ENCODE results near the gene TMED10. TPM values are rescaled to one million over a fixed set of nuclear protein-coding genes. Genes with fewer than 3 reads are reported as not detected.

The TMED10 gene
- polyA plus RNA-seq, 1 donor from 2014 or later, result 146 TPM

DNA sequence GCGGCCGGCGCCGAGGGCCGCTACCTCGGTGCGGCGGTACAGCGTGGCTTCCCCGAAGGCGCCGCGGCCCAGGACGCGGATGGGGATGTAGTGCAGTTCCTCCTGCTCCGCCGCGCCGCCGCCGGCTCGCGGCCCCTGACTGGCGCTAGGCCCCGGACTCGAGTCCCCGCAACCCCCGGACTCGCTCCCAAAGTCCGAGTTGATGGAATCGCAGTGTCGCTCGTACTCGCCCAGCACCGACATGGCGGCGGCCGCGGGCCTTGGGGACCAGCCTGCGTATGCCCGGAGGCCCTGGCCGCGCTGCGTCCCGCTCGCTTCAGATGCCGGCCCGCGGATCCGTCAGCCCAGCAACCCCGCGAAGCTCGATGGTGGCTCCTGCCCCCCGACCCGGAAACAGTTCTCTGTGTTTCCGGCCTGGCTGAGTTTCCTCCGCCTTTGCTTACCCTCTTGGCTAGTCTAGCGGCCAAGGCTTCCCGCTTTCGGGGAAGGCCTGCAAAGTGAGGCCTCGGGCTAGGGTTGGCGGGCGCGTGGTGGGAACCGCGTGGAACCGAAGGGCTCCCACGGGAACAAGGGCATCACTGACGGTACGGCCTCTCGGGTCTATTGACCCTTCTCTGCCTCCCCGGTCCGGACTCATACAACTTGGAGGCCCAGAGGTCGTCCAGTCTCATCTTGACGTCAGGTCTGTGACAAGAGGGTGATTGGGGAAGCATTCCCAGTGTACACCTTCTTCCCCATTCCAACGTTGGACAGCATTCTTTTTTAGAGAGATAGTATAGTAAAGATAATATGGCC lies 49.5 kb downstream of the TMED10 start, which contains the start of gene NEK9:
TSS of gene NEK9 (minus strand) at position 370 of the 795 bp plus-strand sequence. CDS start at position 243, 127 bp downstream.
- H3K4me2 ChIP-seq (ENCODE audit: low read length), result no peak within 1 kb of the TSS
- no peaks in the 10 kb centered on the region for H3F3A ChIP-seq (ENCODE audit: insufficient read depth, low read length, poor library complexity, severe bottlenecking)
- H2AFZ ChIP-seq (ENCODE audit: low read depth, low read length), result peak within 1 kb of the TSS; percentile 69
- H3K27ac ChIP-seq (ENCODE audit: low read length), result peak within 1 kb of the TSS; percentile 33
- H3K9me2 ChIP-seq (ENCODE audit: insufficient read depth, low read length), result no peaks in the 10 kb centered on the region
- no peaks in the 10 kb centered on the region for H4K20me1 ChIP-seq (ENCODE audit: insufficient read depth)
- H3K27me3 ChIP-seq (ENCODE audit: insufficient read depth, low read depth, low read length), result no peaks in the 10 kb centered on the region
- H3K9ac ChIP-seq (ENCODE audit: low read length), result peak within 1 kb of the TSS; percentile 72
- no peak for TF ChIP-seq EZH2 (IDR thresholded peaks at IDR 0.05; ENCODE audit: borderline replicate concordance, insufficient read depth, low read length, poor library complexity, severe bottlenecking)
- TF ChIP-seq MXI1 (conservative IDR thresholded peaks at IDR 0.05; ENCODE audit: poor library complexity, severe bottlenecking), result peak; percentile 30
- no peak for TF ChIP-seq SMC3 (conservative IDR thresholded peaks at IDR 0.05; ENCODE audit: poor library complexity)
- TF ChIP-seq, protein P1, sequence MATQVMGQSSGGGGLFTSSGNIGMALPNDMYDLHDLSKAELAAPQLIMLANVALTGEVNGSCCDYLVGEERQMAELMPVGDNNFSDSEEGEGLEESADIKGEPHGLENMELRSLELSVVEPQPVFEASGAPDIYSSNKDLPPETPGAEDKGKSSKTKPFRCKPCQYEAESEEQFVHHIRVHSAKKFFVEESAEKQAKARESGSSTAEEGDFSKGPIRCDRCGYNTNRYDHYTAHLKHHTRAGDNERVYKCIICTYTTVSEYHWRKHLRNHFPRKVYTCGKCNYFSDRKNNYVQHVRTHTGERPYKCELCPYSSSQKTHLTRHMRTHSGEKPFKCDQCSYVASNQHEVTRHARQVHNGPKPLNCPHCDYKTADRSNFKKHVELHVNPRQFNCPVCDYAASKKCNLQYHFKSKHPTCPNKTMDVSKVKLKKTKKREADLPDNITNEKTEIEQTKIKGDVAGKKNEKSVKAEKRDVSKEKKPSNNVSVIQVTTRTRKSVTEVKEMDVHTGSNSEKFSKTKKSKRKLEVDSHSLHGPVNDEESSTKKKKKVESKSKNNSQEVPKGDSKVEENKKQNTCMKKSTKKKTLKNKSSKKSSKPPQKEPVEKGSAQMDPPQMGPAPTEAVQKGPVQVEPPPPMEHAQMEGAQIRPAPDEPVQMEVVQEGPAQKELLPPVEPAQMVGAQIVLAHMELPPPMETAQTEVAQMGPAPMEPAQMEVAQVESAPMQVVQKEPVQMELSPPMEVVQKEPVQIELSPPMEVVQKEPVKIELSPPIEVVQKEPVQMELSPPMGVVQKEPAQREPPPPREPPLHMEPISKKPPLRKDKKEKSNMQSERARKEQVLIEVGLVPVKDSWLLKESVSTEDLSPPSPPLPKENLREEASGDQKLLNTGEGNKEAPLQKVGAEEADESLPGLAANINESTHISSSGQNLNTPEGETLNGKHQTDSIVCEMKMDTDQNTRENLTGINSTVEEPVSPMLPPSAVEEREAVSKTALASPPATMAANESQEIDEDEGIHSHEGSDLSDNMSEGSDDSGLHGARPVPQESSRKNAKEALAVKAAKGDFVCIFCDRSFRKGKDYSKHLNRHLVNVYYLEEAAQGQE (IDR thresholded peaks at IDR 0.05; ENCODE audit: borderline replicate concordance), result no peak
- peak; percentile 62 for TF ChIP-seq POLR2AphosphoS5 (IDR thresholded peaks at IDR 0.05)
- no peaks in the 10 kb centered on the region for H3K79me2 ChIP-seq (replicated peaks; ENCODE audit: insufficient read depth, low read length)
- H3K4me3 ChIP-seq (ENCODE audit: low read length), result peak within 1 kb of the TSS; percentile 71
- H3K36me3 ChIP-seq (ENCODE audit: insufficient read depth, low read length), result no peaks in the 10 kb centered on the region
- no peaks in the 10 kb centered on the region for H3K9me3 ChIP-seq (ENCODE audit: low read length)

DNA sequence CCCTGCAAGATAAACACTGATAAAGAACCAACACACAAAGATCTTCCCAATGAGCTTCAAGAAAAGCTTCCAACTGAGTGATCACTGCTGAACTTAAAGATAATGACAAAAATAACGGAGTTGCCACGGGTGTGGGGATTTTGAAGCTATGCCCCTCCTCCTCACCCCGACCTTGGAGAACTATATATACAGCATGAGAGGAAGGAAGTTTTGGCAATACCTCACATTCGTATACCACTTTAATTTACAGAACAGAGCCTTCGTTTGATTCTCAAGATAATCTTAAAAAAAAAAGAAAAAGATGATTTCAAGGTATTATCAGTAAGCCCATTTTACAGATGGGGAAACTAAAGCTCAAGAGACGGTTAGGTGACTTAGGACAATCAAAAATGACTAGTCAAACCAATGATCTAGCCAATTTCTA lies 50.3 kb downstream of the TMED10 start:
- H3K9me3 ChIP-seq (ENCODE audit: low read length), result no peaks in the 10 kb centered on the region
- peak overlapping the region; percentile 72 for H3K9ac ChIP-seq (ENCODE audit: low read length)
- H3K27me3 ChIP-seq (ENCODE audit: insufficient read depth, low read depth, low read length), result no peaks in the 10 kb centered on the region
- no peaks in the 10 kb centered on the region for H3K79me2 ChIP-seq (replicated peaks; ENCODE audit: insufficient read depth, low read length)
- no peaks in the 10 kb centered on the region for H3K36me3 ChIP-seq (ENCODE audit: insufficient read depth, low read length)
- no peak overlapping the region for H3K27ac ChIP-seq (ENCODE audit: low read length)
- no peaks in the 10 kb centered on the region for H3F3A ChIP-seq (ENCODE audit: insufficient read depth, low read length, poor library complexity, severe bottlenecking)
- H2AFZ ChIP-seq (ENCODE audit: low read depth, low read length), result peak overlapping the region; percentile 69
- H3K9me2 ChIP-seq (ENCODE audit: insufficient read depth, low read length), result no peaks in the 10 kb centered on the region
- peak overlapping the region; percentile 71 for H3K4me3 ChIP-seq (ENCODE audit: low read length)
- no peak overlapping the region for H3K4me2 ChIP-seq (ENCODE audit: low read length)
- H4K20me1 ChIP-seq (ENCODE audit: insufficient read depth), result no peaks in the 10 kb centered on the region
- TF ChIP-seq EP300 (conservative IDR thresholded peaks at IDR 0.05; ENCODE audit: poor library complexity, severe bottlenecking) (no peak), EZH2 (IDR thresholded peaks at IDR 0.05; ENCODE audit: borderline replicate concordance, insufficient read depth, low read length, poor library complexity, severe bottlenecking) (no peak), POLR2AphosphoS5 (IDR thresholded peaks at IDR 0.05) (no peak), MXI1 (conservative IDR thresholded peaks at IDR 0.05; ENCODE audit: poor library complexity, severe bottlenecking) (no peak), TAF1 (IDR thresholded peaks at IDR 0.05; ENCODE audit: low read depth) (no peak), SMC3 (conservative IDR thresholded peaks at IDR 0.05; ENCODE audit: poor library complexity) (no peak), RAD21 (conservative IDR thresholded peaks at IDR 0.05) (no peak)
- TF ChIP-seq, protein P1 (IDR thresholded peaks at IDR 0.05; ENCODE audit: borderline replicate concordance), result no peak
- TF ChIP-seq, protein P2, sequence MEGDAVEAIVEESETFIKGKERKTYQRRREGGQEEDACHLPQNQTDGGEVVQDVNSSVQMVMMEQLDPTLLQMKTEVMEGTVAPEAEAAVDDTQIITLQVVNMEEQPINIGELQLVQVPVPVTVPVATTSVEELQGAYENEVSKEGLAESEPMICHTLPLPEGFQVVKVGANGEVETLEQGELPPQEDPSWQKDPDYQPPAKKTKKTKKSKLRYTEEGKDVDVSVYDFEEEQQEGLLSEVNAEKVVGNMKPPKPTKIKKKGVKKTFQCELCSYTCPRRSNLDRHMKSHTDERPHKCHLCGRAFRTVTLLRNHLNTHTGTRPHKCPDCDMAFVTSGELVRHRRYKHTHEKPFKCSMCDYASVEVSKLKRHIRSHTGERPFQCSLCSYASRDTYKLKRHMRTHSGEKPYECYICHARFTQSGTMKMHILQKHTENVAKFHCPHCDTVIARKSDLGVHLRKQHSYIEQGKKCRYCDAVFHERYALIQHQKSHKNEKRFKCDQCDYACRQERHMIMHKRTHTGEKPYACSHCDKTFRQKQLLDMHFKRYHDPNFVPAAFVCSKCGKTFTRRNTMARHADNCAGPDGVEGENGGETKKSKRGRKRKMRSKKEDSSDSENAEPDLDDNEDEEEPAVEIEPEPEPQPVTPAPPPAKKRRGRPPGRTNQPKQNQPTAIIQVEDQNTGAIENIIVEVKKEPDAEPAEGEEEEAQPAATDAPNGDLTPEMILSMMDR (IDR thresholded peaks at IDR 0.05; ENCODE audit: poor library complexity, severe bottlenecking), result no peak
